Vagina (tissue), 2 donors: ENCODE measurements around the gene ADAMTSL1. TPM values are rescaled to one million over a fixed set of nuclear protein-coding genes. Genes with fewer than 3 reads are reported as not detected.

Experiments used
- DNase-seq, 2 donors: peaks; one replicate each; pipeline ENCODE4 v3.0.0-alpha.2; 2017; ENCODE audit errors: extremely low spot score in 2 of 2
- H3K27ac ChIP-seq: fragments of 200-600 bp; sonication (generic); one replicate; pipeline ENCODE4 v1.5.1; 2019
- H3K27me3 ChIP-seq: fragments of 200-600 bp; sonication (generic); one replicate; pipeline ENCODE4 v1.5.1; 2019
- H3K36me3 ChIP-seq, 2 donors: fragments of 200-600 bp; sonication (generic); one replicate each; pipeline ENCODE4 v1.5.1; 2017 to 2019
- H3K4me1 ChIP-seq: fragments of 200-600 bp; sonication (generic); one replicate; pipeline ENCODE4 v1.5.1; 2019
- H3K4me3 ChIP-seq, 2 donors: fragments of 200-600 bp; sonication (generic); 1 replicate in 1 of 2; 2 replicates in 1 of 2; pipeline ENCODE4 v1.5.1; 2016 to 2019
- H3K9me3 ChIP-seq: fragments of 200-600 bp; sonication (generic); one replicate; pipeline ENCODE4 v1.5.1; 2019
- POLR2A ChIP-seq, 2 donors: fragments of 450-650 bp; IDR thresholded peaks; one replicate each; pipeline ENCODE4 v1.6.1; 2017; ENCODE audit warnings: antibody characterized with exemption in 2 of 2, mild to moderate bottlenecking in 2 of 2, moderate library complexity in 2 of 2
- POLR2AphosphoS5 ChIP-seq, 2 donors: sonication (generic); formaldehyde crosslinking; IDR thresholded peaks; one replicate each; pipeline ENCODE4 v1.9.0; 2017; ENCODE audit warnings: antibody characterized with exemption in 2 of 2, mild to moderate bottlenecking in 2 of 2, low read depth in 1 of 2; ENCODE audit not compliant: insufficient read depth in 1 of 2
- intact Hi-C: fragments of 100-400 bp; cut with DNase I; formaldehyde crosslinking; loops from one replicate; pipeline ENCODE4 v1.15.1; 2023
- total RNA-seq: library from RNA; depleted of rRNA; stranded (reverse); fragments of >200 nt; gene quantifications from one replicate; pipeline ENCODE4 v1.2.3, GENCODE V29; 2016
- TF ChIP-seq, protein P1 (sequence below), 3 experiments: fragments of 450-650 bp in 2 of 3; fragments of 200-600 bp in 1 of 3; sonication (generic) in 1 of 3; IDR thresholded peaks; one replicate each; pipeline ENCODE4 v1.5.1; 2017 to 2019; ENCODE audit warnings: antibody characterized with exemption in 3 of 3, mild to moderate bottlenecking in 2 of 3, moderate library complexity in 2 of 3

ADAMTSL1 gene
- total RNA-seq, 1 donor from 2014 or later, result 8.1 TPM

DNA sequence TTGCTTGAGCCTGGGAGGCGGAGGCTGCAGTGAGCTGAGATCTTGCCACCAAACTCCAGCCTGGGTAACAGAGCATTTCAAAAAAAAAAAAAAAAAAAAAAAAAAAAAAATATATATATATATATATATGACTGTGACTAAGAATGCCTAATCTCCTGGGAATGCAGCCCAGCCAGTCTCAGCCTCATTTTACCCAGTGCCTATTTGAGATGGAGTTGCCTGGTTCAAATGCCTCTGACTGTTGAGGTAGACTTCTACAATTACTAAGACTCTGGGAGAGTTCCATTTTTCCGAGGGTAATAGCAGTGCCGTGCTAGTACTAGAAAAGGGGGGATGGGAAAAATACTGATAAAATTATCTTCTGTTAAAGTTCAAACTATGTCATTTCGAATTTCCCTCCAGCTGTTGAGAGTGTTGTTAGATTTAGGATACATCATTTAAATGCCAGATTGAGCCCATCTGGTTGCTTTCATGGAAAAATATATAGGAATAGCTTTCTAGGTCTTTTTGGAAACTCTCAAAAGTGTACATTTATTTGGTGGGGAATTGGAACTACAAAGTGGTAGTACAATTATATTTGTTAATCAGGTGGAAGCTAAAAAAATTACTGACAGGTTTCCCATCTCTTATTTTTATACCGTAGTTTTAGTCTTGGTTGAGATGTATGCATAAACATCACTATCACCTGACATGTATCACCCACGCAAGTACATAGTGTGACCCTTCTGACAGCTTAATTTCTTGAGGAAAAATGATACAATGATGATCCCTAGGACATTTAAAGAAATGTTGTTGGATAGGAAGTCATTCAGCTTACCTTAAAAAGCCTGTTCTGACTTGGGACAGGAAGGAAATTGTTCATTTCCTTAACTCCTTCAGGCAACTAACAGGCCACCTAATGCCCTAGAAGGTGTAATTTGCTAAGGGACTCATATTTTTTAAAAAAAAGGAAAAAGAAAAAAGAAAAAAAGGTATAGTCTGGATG is 214.9 kb downstream of the ADAMTSL1 start:
- no peaks in the 10 kb centered on the region for H3K9me3 ChIP-seq
- no peak overlapping the region for H3K4me3 ChIP-seq
- peaks cover 10% of the 10 kb centered on the region for H3K4me1 ChIP-seq
- no peaks in the 10 kb centered on the region for H3K27me3 ChIP-seq
- TF ChIP-seq POLR2AphosphoS5 (IDR thresholded peaks at IDR 0.05; ENCODE audit: insufficient read depth in 1 of 2, low read depth in 1 of 2) (no peak), POLR2A (IDR thresholded peaks at IDR 0.05) (no peak)
- TF ChIP-seq, protein P1, sequence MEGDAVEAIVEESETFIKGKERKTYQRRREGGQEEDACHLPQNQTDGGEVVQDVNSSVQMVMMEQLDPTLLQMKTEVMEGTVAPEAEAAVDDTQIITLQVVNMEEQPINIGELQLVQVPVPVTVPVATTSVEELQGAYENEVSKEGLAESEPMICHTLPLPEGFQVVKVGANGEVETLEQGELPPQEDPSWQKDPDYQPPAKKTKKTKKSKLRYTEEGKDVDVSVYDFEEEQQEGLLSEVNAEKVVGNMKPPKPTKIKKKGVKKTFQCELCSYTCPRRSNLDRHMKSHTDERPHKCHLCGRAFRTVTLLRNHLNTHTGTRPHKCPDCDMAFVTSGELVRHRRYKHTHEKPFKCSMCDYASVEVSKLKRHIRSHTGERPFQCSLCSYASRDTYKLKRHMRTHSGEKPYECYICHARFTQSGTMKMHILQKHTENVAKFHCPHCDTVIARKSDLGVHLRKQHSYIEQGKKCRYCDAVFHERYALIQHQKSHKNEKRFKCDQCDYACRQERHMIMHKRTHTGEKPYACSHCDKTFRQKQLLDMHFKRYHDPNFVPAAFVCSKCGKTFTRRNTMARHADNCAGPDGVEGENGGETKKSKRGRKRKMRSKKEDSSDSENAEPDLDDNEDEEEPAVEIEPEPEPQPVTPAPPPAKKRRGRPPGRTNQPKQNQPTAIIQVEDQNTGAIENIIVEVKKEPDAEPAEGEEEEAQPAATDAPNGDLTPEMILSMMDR (IDR thresholded peaks at IDR 0.05), result no peak
- H3K27ac ChIP-seq, result no peak overlapping the region
- DNase-seq, result no peak
- intact Hi-C loops, result no loop called here
- no peaks in the 10 kb centered on the region for H3K36me3 ChIP-seq

DNA sequence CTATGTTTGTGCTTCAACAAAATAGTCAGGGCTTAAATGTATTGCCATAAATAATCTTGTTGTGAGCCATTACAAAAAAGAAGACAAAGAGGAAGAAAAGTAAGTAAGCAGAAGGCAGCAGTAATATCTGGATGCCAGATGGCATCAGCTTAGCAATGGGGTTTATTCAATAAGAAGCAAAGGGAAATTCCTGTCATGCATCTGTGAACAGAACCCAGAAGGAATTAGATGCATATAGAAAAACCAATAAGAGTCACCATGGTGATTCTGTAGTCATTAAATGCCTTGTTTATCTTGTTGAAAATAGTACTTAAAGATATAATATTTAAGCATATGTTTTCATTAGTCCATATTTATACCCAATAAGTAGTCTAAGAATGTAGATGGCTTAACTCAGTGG is 216.0 kb downstream of the ADAMTSL1 start:
- DNase-seq, result no peak
- Histone ChIP-seq H3K27ac (no peak overlapping the region), H3K4me1 (peaks cover 4% of the 10 kb centered on the region), H3K4me3 (no peak overlapping the region), H3K27me3 (no peaks in the 10 kb centered on the region), H3K9me3 (peaks cover under 1% of the 10 kb centered on the region), H3K36me3 (no peaks in the 10 kb centered on the region)
- TF ChIP-seq, protein P1 (IDR thresholded peaks at IDR 0.05), result no peak
- TF ChIP-seq POLR2A (IDR thresholded peaks at IDR 0.05) (no peak), POLR2AphosphoS5 (IDR thresholded peaks at IDR 0.05; ENCODE audit: insufficient read depth in 1 of 2, low read depth in 1 of 2) (no peak)
- intact Hi-C loops, result no loop called here

DNA sequence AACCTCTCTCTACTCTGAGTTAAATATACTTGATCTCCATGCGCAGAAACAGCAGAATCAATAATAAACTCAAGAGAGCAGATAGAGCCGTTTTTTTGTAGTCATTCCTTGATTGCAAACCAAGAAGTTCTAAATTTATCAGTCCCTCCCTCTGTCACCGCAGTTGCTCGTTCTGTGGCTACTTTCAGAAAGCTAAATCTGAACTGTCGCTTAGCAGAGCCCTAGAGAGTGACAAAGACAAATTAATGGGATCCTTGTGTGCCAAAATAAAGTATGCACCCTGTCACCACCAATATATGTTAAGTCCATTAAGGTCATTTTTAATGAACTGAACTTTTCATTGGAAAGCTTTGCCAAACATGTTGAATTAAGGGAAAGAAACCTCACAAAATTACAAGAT is 218.3 kb downstream of the ADAMTSL1 start:
- no peak overlapping the region for H3K4me3 ChIP-seq
- DNase-seq, result no peak
- no peaks in the 10 kb centered on the region for H3K4me1 ChIP-seq
- peaks cover 9% of the 10 kb centered on the region for H3K9me3 ChIP-seq
- no peaks in the 10 kb centered on the region for H3K36me3 ChIP-seq
- intact Hi-C loops, result no loop called here
- TF ChIP-seq POLR2A (IDR thresholded peaks at IDR 0.05) (no peak), POLR2AphosphoS5 (IDR thresholded peaks at IDR 0.05; ENCODE audit: insufficient read depth in 1 of 2, low read depth in 1 of 2) (no peak)
- TF ChIP-seq, protein P1 (IDR thresholded peaks at IDR 0.05), result no peak
- no peaks in the 10 kb centered on the region for H3K27me3 ChIP-seq
- no peak overlapping the region for H3K27ac ChIP-seq

DNA sequence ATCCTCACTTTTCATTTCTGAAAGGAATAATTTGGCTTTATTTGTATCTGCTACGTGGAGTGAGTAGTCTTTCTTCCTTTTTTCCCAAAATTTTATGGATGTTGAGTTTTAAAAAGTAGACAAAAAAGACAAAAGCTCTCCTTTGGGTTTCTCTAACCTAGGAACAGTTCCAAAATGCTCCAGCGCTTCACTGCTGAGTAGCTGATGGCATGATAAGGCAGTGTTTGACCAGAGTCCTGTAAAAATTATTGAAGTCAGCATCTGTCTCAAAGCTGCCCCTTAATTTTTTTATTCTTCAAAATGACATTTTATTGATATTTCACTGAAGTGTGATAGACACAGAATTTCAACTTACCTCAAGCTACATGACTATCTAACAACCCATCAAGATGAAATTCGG is 219.0 kb downstream of the ADAMTSL1 start:
- DNase-seq, result no peak
- TF ChIP-seq POLR2AphosphoS5 (IDR thresholded peaks at IDR 0.05; ENCODE audit: insufficient read depth in 1 of 2, low read depth in 1 of 2) (no peak), POLR2A (IDR thresholded peaks at IDR 0.05) (no peak)
- TF ChIP-seq, protein P1 (IDR thresholded peaks at IDR 0.05), result no peak
- H3K36me3 ChIP-seq, result no peaks in the 10 kb centered on the region
- no peaks in the 10 kb centered on the region for H3K27me3 ChIP-seq
- no peak overlapping the region for H3K4me3 ChIP-seq
- H3K4me1 ChIP-seq, result no peaks in the 10 kb centered on the region
- H3K27ac ChIP-seq, result no peak overlapping the region
- intact Hi-C loops, result no loop called here
- peaks cover 9% of the 10 kb centered on the region for H3K9me3 ChIP-seq
